Panc1 (cell line): ENCODE data around the gene MYO1E.

Experiments
- CTCF ChIP-seq: fragments of 450-650 bp; IDR thresholded peaks from 2 replicates; pipeline ENCODE4 v1.5.1; 2017; ENCODE audit warnings: mild to moderate bottlenecking
- POLR2AphosphoS5 ChIP-seq: IDR thresholded peaks from 2 replicates; pipeline ENCODE4 v1.6.1; 2012; ENCODE audit warnings: mild to moderate bottlenecking, low read depth, low read length, moderate library complexity
- REST ChIP-seq, 2 experiments: IDR thresholded peaks; 2 replicates each; pipeline ENCODE4 v1.6.1; 2011 to 2012; ENCODE audit warnings: low read depth in 2 of 2, control low read depth in 1 of 2, low read length in 1 of 2, mild to moderate bottlenecking in 1 of 2, moderate library complexity in 1 of 2; ENCODE audit not compliant: insufficient read depth in 1 of 2
- SIN3A ChIP-seq: IDR thresholded peaks from 2 replicates; pipeline ENCODE4 v1.6.1; 2012; ENCODE audit warnings: low read depth, mild to moderate bottlenecking, low read length, moderate library complexity, borderline replicate concordance; ENCODE audit not compliant: insufficient read depth

GRCh38 chr15:59281699-59282098 lies 91.0 kb downstream of the MYO1E start:
- TF ChIP-seq CTCF (no peak), POLR2AphosphoS5 (no peak), REST (IDR thresholded peaks at IDR 0.05; ENCODE audit: insufficient read depth in 1 of 2, low read depth in 2 of 2, low read length in 1 of 2) (no peak), SIN3A (no peak)
